ENCODE results near the gene PCA3. TPM values are rescaled to one million over a fixed set of nuclear protein-coding genes. Genes with fewer than 3 reads are reported as not detected.

Gene PCA3
- total RNA-seq, 1 experiment from 2014 or later, result not detected

- Histone ChIP-seq H3K4me2 (ENCODE audit: low read length) (no peak overlapping the region), H3K79me2 (ENCODE audit: insufficient read depth, low read length) (no peaks in the 10 kb centered on the region), H3K4me3 (replicated peaks in 1 of 2; ENCODE audit: low read depth in 1 of 2, low read length in 2 of 2) (no peak overlapping the region), H3K36me3 (ENCODE audit: control insufficient read depth in 1 of 2, insufficient read depth in 2 of 2, low read length in 2 of 2) (no peaks in the 10 kb centered on the region), H2AFZ (ENCODE audit: low read depth, low read length, poor library complexity, severe bottlenecking) (no peak overlapping the region), H3K9me2 (ENCODE audit: insufficient read depth) (no peaks in the 10 kb centered on the region), H3K9ac (ENCODE audit: low read length) (no peak overlapping the region), H3K27ac (ENCODE audit: low read depth, low read length) (no peak overlapping the region), H3K27me3 (ENCODE audit: insufficient read depth, low read length) (peaks cover 5% of the 10 kb centered on the region; the same call in 1 of the 2 replicates), H3K4me1 (ENCODE audit: control insufficient read depth in 1 of 2, insufficient read depth in 2 of 2, low read length in 2 of 2) (no peaks in the 10 kb centered on the region), H4K20me1 (ENCODE audit: insufficient read depth) (no peaks in the 10 kb centered on the region), H3K9me3 (ENCODE audit: control insufficient read depth in 1 of 2, insufficient read depth in 1 of 2, low read depth in 1 of 2, low read length in 2 of 2) (no peaks in the 10 kb centered on the region)
- ATAC-seq (no peak), DNase-seq (ENCODE audit: low read depth, low spot score) (no peak)
- ChIA-PET POLR2A (no interaction called here), RAD21 (ENCODE audit: low non-redundant PET in 1 of 2, low total read pairs in 2 of 2, uncharacterized antibody in 2 of 2, unreplicated experiment in 2 of 2) (no interaction called here), CTCF (no interaction called here)
- no peak for TF ChIP-seq POLR2AphosphoS5 (IDR thresholded peaks at IDR 0.05; ENCODE audit: low read depth, low read length)
- TF ChIP-seq EZH2 (IDR thresholded peaks at IDR 0.05), result no peak
- no peak for TF ChIP-seq TCF7L2 (IDR thresholded peaks at IDR 0.05; ENCODE audit: borderline replicate concordance, extremely low read depth, insufficient read depth, insufficient read length)
- no peak for TF ChIP-seq ZFX (IDR thresholded peaks at IDR 0.05)
- no peak for TF ChIP-seq EGR1 (IDR thresholded peaks at IDR 0.05; ENCODE audit: low read depth)
- no peak for TF ChIP-seq RAD21 (IDR thresholded peaks at IDR 0.05; ENCODE audit: low read depth)
- TF ChIP-seq JUND (IDR thresholded peaks at IDR 0.05), result no peak
- no peak for TF ChIP-seq POLR2A (IDR thresholded peaks at IDR 0.05; ENCODE audit: borderline replicate concordance, extremely low read depth, insufficient read depth, insufficient read length)
- TF ChIP-seq, protein P1, sequence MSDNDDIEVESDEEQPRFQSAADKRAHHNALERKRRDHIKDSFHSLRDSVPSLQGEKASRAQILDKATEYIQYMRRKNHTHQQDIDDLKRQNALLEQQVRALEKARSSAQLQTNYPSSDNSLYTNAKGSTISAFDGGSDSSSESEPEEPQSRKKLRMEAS (IDR thresholded peaks at IDR 0.05), result no peak
- no peak for TF ChIP-seq CBX3 (IDR thresholded peaks at IDR 0.05; ENCODE audit: low read depth)
- TF ChIP-seq, protein P2, sequence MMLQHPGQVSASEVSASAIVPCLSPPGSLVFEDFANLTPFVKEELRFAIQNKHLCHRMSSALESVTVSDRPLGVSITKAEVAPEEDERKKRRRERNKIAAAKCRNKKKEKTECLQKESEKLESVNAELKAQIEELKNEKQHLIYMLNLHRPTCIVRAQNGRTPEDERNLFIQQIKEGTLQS (IDR thresholded peaks at IDR 0.05), result no peak
- no peak for TF ChIP-seq EZH2phosphoT487 (IDR thresholded peaks at IDR 0.05; ENCODE audit: borderline replicate concordance)
- no peak for TF ChIP-seq ELF1 (IDR thresholded peaks at IDR 0.05; ENCODE audit: borderline replicate concordance, low read depth)
- no peak for TF ChIP-seq SIN3A (IDR thresholded peaks at IDR 0.05; ENCODE audit: low read depth)
- no peak for TF ChIP-seq SRF (IDR thresholded peaks at IDR 0.05; ENCODE audit: low read depth)
- TF ChIP-seq, protein P3, sequence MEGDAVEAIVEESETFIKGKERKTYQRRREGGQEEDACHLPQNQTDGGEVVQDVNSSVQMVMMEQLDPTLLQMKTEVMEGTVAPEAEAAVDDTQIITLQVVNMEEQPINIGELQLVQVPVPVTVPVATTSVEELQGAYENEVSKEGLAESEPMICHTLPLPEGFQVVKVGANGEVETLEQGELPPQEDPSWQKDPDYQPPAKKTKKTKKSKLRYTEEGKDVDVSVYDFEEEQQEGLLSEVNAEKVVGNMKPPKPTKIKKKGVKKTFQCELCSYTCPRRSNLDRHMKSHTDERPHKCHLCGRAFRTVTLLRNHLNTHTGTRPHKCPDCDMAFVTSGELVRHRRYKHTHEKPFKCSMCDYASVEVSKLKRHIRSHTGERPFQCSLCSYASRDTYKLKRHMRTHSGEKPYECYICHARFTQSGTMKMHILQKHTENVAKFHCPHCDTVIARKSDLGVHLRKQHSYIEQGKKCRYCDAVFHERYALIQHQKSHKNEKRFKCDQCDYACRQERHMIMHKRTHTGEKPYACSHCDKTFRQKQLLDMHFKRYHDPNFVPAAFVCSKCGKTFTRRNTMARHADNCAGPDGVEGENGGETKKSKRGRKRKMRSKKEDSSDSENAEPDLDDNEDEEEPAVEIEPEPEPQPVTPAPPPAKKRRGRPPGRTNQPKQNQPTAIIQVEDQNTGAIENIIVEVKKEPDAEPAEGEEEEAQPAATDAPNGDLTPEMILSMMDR (IDR thresholded peaks at IDR 0.05 in 2 of 3, conservative IDR thresholded peaks at IDR 0.05 in 1 of 3; ENCODE audit: borderline replicate concordance in 1 of 3, insufficient read depth in 1 of 3, low read depth in 2 of 3, low read length in 2 of 3), result no peak
- no peak for TF ChIP-seq CEBPB (IDR thresholded peaks at IDR 0.05; ENCODE audit: low read depth)
- TF ChIP-seq, protein P4, sequence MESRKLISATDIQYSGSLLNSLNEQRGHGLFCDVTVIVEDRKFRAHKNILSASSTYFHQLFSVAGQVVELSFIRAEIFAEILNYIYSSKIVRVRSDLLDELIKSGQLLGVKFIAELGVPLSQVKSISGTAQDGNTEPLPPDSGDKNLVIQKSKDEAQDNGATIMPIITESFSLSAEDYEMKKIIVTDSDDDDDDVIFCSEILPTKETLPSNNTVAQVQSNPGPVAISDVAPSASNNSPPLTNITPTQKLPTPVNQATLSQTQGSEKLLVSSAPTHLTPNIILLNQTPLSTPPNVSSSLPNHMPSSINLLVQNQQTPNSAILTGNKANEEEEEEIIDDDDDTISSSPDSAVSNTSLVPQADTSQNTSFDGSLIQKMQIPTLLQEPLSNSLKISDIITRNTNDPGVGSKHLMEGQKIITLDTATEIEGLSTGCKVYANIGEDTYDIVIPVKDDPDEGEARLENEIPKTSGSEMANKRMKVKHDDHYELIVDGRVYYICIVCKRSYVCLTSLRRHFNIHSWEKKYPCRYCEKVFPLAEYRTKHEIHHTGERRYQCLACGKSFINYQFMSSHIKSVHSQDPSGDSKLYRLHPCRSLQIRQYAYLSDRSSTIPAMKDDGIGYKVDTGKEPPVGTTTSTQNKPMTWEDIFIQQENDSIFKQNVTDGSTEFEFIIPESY (IDR thresholded peaks at IDR 0.05; ENCODE audit: extremely low read depth, insufficient replicate concordance, low read length), result no peak
- BruUV-seq (replicated peaks), result no TSS peak
- intact Hi-C loops (cut with micrococcal nuclease), result no loop called here
Measured at GRCh38 chr9:76732341-76732958, 31.8 kb upstream of the PCA3 start.
